Superior temporal gyrus (tissue), 1 donor: ENCODE measurements around the gene RCAN1.
A peak's percentile ranks its signal among the peaks of the same experiment; 100 is the strongest.

Experiments
- DNase-seq: peaks from one replicate; pipeline ENCODE4 v3.0.0-alpha.2; 2016; ENCODE audit errors: extremely low spot score

Gene RCAN1

DNA sequence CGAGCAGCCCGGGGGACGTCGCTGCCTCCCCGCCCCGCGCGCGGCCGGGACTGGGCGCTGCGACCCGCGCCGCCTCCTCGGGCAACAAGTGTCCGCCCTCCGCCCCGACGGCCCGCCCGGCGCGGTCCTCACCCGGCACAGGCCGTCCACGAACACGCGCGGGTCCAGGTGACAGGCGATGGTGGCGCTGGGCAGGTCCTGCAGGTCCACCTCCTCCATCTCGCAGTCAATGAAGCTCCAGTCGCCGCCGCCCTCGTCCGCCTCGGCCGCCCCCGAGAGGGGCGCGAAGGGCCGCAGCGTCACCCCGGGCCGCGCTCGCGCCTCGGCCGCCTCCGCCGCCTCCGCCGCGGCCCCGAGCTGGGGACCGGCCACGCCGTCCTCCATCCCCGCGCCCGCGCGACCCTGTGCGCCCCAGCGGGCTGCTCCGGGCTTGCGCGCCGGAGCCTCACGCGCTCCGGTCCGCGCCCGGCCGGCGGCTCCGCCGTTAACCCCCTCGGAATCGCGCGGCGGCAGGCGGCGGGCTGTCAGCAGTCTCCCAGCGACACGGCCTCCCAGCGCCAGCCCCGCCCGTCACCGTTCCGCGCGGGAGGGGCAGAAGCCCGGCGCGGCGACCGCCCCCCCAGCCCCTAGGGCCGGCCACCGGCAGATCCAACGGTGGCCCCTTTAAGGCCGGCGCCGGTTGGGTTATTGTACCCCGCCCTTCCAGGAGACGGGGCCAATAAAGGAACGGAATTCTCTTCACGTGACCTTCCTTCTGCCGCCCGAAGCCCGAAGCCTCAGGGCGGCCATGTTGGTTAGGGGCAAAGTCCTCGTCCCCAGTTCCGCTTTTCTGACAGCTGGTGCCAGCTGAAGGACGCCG is at the start of gene RCAN1:
RCAN1 (minus strand) TSS at position 486 of the 859 bp plus-strand sequence; CDS start at position 384, 102 bp downstream.
- DNase-seq: peak; percentile 99

DNA sequence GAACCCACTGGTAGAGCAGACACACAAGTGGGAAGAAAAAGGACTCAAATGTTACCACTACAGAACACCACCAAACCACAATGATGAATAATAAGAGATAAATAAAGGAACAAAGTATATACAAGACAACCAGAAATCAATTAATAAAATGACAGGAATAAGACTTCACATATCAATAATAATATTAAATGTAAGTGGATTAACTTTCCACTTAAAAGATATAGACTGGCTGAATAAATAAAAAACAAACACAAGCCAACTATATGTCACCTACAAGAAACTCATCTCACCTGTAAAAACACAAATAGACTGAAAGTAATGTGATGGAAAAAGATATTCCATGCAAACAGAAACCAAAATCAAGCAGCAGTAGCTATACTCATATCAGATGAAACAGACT is 46.9 kb upstream of the RCAN1 start:
- no peak for DNase-seq

DNA sequence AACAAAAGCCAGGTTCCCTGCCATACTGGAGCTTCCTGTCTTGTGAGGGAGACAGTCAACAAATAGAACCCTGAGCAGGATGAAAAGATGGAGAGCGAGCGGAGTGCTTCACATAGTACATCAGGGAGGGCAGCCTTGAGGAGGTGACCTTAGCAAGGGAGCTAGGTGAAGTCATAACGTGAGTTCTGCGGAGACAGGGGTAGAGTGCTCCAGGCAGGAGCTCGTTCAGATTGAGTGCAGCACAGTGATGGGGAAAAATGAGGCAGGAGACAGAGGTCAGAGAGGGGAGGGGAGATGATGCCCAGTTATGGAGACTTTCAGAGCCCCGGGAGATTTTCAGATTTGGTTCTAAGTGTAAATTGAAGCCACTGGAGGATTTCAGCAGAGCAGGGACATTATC is 38.6 kb upstream of the RCAN1 start:
- no peak for DNase-seq

DNA sequence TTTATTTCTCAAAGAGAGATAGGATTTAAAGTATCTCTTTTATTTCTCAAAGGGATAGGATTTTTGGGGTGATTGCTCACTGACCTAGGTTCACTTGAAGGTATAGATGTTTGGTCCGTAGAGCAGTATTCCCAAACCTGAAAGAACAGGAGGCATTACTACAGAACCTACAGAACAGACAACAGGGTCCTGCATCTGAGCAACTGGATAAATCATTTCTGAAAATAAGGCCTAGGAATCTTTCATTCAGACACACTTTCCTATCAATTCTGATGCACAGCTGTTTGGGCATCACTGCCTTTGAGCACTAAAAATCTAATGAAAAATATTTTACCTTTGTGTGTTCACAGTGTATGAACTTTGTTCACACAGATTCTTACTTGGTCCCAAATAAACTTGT is 36.7 kb upstream of the RCAN1 start:
- DNase-seq: no peak

GRCh38 chr21:34650861-34651431 is 36.0 kb upstream of the RCAN1 start:
- DNase-seq: no peak

- no peak for DNase-seq
Observed at GRCh38 chr21:34649400-34649799, 34.5 kb upstream of the RCAN1 start.

DNA sequence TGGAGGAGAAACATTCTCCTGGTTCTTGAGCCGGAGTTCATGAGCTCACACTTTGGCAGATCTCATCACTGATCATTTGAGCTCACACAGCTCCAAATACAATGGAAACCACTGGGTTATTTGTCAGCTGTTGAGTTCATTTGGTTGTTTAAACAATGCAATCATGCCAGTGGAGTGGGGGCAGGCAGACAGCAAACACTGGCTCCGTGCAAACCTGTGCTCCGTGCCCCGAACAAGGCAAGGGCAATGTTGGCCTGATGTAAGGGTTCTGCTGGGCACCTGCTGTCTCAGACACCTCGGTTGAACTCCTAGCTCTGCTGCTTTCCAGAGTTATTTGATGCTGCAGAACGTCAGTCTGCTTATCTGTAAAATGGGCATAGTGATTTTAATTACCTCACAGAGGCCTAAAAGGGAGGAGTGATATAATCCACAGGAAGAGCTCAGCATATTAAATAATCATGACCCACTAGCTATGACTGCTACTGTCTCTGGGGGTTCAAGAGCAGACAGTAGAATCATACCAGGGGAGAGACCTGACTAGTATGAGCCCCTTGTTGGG is 33.9 kb upstream of the RCAN1 start:
- DNase-seq: no peak

- no peak for DNase-seq
Observed at GRCh38 chr21:34647555-34647954, 32.6 kb upstream of the RCAN1 start.

- no peak for DNase-seq
Observed at GRCh38 chr21:34644825-34645224, 29.9 kb upstream of the RCAN1 start.

- no peak for DNase-seq
Observed at GRCh38 chr21:34642211-34643075, 27.5 kb upstream of the RCAN1 start.

- no peak for DNase-seq
Observed at GRCh38 chr21:34640858-34641257, 25.9 kb upstream of the RCAN1 start.

GRCh38 chr21:34639882-34640788 is 25.2 kb upstream of the RCAN1 start:
- no peak for DNase-seq

GRCh38 chr21:34639250-34639649 is 24.3 kb upstream of the RCAN1 start:
- no peak for DNase-seq

DNA sequence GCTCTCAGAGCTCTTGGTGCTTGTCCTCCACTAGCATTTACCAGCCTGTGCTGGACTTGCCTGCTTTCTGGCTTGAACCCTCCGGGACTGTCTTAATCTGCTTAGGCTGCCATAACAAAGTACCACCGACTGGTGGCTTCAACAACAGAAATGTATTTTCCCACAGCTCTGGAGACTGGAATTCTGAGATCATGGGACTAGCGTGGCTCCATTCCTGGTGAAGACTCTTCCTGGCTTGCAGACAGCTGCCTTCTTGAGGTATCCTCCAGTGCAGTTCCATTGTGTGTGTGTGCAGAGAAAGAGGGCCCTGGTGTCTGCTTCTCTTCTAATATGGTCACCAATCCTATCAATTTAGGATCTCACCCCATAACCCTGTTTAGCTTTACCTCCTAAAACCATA is 22.0 kb upstream of the RCAN1 start:
- DNase-seq: no peak

DNA sequence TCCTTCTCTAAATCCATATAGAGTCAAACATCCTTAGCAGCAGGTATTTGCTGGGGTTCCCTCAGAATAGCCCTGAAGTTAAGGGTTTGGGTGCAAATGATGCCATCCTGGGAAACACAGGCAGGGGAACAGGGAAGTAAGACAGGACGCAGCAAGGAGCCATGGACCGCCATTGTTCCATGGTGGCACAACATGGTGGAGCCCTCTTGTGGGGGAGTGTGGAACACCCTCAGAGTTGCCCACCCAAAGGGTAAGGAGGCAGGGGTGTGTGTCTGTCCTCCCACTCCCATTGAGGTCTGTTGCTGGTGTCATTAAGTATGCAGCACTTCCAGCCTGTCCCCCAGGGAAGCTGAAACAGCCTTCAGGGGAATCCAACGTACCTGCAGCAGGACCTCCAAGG is 20.4 kb upstream of the RCAN1 start:
- DNase-seq: no peak

DNA sequence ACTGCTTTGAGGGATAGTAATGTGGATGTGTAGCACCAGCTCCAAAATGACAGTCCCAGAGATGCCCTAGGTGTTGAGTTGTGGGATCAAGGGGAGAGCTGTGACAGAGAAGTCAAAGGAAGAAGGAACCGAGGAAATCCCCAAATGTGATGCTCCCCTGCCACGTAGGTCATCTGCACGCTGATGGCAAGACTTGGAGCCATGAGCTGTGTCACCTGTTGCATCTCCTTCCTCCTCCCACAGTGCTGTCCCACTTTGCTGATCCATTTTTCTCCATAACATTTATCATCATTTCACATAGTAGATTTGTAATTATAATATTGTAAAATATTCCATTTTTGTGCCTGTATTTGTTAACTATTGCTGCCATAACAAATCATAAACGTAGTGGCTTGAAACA is 17.6 kb upstream of the RCAN1 start:
- DNase-seq: no peak

- peak; percentile 93 for DNase-seq
Observed at GRCh38 chr21:34630536-34631143, 15.7 kb upstream of the RCAN1 start.

- no peak for DNase-seq
Observed at GRCh38 chr21:34626131-34626530, 11.2 kb upstream of the RCAN1 start.

DNA sequence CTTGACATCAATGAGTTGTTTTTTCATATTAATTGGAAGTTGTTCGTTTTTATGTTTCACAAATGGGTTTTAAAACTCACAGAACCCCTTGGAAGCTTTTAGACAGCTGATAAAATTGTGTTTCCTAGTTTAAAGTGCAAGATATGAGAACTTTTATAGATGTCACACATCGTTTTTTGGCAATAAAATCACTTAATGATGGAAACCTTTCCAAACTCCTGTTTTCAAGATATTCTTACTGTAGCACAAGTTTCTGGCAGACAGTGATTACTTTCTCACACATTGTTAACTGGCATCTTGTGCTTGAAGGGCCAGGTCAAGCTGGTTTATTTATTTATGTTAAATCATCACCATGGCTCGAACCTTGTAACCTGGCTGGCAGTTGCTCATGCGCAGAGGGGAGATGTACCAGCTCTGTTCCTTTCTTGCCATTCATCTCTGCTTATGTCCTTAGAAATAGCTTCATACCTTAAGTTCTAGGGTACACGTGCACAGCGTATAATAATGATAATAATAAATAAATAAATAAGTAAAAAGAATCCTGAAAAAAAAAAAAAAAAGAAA is 10.2 kb upstream of the RCAN1 start:
- no peak for DNase-seq

GRCh38 chr21:34623516-34623915 is 8.6 kb upstream of the RCAN1 start:
- no peak for DNase-seq
